M059J (cell line): ENCODE results near the gene AQP5. TPM values are rescaled to one million over a fixed set of nuclear protein-coding genes. Genes with fewer than 3 reads are reported as not detected.

Source experiments
- DNase-seq: peaks from one replicate; pipeline ENCODE4 v3.0.0-alpha.2; 2012; ENCODE audit warnings: low read depth
- total RNA-seq: library from RNA; depleted of rRNA; stranded (reverse); fragments of >200 nt; shearing (Covaris generic); gene quantifications from 2 replicates; pipeline ENCODE4 v1.2.3, GENCODE V29; 2014; rRNA removed

The AQP5 gene
- total RNA-seq: 0.25 and 0.27 TPM in 2 replicates

DNA sequence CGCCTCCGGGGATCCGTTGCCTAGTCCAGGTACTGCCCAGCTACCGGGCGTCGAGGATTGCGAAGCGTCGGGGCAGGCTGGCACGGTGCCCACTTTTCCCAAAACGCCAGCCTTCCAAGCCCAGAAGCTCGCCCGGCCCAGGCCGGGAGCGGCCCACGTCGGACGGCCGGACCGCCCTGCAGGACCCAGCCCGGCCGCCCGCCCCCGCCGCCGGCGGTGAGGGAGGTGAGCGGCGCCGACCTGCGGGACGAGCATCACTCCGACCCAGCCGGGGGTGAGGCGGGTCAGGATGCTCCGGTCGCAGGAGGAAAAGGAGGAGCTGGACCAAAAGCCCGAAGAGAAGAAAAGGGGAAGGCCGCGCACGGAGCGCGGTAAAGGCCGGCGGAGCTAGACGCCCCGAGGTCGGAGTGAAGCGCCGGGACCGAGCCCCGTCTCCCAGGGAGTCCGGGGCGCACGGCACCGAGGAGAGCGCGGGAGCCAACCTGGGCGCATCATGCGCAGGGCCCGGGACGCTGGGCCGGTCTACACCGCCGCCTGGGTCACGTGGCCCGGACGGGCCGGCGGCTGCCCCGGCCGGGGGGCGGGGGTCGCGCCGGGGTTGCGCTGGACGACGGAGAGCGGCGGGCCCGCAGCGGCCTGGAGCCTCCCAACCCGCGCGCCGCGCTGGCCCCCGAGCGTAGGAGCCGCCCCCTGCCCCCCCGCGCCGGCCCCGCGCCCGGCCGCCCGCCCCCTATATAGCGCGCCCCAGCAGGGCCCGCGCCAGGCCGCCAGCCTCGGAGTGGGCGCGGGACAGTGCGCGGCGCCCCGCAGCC lies at the start of gene AQP5:
Gene AQP5, plus strand, starts transcription at position 762 of the 812 bp plus-strand sequence. CDS start 146 bp downstream, outside the sequence.
- DNase-seq: no peak

DNA sequence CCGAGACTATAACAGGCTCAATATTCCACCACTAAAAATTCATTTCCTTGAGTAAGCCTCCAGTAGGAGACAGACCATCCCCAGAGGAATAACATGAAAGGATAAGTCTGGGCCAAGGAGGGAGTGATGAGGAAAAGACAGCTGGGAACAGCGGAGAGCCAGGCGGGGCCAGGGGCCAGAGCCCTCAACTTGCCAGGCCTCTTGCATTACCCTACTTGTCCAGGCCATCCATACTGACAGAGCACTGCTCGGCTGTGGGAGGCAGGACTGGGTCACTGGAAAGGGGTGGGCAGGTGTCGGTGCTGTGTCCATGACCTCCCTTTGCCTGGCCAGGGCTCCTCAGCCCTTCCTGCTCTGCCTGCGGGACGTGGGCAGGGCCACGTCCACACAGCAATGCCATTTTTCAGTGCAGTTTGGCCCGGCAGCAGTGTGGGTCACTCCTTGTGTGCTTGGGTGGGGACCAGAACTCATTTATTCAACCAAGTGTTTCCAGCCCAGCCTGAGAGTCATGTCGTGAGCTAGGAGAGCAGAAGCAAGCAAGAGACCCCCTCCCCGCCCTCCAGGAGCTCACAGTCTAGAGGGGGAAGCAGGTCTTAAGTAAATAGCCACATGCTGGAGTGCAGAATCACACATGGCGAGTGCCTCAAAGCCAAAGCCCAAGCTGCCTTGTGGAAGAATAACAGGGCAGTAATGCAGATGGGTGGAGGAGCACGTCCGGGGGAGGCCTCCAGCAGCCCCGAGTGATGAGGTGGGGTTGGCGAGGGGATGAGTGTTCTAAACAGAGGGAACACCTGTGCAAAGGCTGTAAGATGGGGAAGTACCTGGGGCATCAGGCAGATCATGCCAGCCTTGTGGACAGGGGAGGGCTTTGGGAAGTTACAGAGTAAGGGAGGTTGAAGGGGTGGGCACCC lies 49.1 kb upstream of the AQP5 start:
- DNase-seq: no peak

DNA sequence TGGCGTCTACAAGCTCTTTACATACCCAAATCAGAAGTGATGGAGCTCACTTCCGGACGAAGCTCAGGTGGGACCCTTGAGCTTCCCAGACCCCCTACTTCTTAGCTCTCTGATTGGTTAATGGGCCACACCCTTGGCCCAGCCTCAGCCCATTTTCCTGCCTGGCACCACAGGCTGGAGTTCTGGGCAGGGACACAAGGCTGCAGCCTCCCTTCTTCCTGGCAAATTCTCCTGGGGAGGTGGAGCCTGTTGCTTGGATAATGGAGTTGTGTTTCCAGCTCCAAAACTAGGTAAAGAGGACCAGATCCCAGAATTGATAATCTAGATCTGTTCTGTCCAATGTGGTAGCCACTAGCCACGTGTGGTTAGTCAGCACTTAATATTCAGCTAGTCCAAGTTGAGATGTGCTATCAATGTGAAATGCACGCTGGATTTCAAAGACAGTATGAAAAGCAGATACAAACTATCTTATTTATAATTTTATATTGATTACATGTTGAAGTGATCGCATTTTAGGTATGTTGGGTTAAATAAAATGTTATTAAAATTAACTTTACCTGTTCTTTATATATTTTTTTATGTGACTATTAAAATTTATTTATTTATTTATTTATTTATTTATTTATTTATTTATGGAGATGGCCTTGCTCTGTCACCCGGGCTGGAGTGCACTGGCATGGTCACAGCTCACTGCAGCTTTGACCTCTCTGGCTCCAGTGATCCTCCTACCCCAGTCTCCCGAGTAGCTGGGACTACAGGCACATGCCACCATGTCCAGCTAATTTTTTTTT lies 45.3 kb upstream of the AQP5 start:
- no peak for DNase-seq

DNA sequence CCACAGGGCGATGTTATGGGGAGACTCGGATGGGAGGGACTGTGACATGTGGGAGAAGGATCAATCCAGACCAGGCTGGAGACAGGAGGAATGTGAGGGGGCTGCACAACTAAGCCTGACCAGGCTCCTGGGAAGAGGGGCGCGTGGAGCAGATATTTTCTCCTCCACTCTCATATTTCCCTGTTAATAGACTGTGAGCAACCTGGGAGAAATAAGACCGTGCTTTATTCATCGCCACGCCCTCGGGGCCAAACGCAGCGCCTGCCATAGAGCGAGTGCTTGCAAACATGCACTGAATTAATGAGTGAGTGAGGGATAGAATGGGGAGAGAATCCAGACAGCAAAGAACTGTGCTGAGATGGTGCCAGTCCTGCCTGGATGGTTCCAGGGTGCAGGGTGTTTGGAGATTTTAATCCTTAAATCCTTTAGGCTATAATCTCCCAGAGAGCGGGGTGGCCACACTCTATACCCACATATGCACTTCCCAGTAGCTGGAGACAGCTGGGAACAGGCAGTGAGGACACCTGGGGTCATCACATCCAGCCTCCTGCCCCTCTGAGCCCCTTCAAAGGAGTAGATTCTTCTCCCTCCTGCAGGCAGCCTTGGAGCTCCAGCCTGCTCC lies 44.4 kb upstream of the AQP5 start:
- DNase-seq: no peak

DNA sequence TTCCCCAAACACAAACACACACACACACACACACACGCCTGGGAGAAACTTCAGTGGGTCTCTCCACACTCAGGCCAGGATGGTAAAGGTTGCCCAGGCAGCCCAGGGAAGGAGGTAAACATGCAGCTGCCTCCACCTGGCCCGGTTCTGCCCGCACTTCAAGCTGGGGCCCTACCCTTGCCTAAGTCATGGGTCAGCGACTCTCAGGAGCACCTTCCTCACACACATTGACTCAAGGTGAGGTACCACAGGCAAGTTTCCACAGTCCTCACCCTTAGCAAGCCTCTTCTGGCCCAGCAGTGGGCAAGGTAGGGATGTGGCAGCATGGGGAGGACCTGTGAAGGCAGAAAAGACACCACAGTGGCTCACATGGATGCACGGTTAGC lies 43.9 kb upstream of the AQP5 start:
- no peak for DNase-seq

DNA sequence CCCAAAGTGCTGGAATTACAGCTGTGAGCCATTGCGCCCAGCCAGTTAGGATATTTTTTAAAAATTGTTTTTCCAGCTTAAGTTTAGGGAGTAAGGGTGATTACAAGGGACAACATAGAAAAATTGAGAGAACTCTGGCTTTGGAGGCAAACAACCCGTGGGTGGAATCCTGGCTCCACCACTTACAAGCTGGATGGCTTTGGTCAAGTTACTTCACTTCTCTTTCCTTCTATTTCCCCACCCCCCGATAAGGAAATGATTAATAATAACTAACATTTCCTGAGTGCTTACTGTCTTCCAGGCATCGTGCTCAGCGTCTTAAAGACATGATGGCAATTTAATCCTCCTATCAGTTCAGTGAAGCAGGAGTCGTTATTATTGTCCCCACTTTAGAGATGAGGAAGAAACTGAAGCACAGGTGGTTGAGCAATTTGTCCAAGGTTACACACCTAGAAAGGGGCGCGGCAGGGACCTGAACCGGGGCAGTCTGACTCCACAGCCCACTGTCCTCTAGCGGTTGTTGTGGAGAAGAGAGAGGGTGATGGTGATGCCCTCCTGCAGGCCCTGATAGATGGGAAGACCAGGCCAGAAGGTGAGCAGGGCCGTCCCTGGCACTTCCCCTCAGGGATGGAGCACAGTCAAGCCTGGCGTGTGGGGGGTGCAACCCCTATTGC lies 41.3 kb upstream of the AQP5 start:
- DNase-seq: peak; percentile 7

DNA sequence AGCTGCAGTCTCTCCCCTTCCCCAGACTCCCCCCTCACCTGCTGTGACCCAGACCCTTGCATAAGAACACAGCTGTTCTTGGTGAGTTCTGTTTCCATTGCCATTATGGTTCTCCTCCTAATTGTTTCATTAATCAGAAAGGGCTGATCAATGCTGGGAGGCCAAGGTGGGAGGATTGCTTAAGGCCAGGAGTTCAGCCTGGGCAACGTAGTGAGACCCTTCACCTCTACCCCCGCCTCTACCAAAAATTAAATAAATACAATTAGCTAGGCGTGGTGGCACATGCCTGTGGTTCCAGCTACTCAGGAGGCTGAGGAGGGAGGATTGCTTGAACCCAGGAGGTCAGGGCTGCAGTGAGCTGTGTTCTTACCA lies 40.8 kb upstream of the AQP5 start:
- no peak for DNase-seq

DNA sequence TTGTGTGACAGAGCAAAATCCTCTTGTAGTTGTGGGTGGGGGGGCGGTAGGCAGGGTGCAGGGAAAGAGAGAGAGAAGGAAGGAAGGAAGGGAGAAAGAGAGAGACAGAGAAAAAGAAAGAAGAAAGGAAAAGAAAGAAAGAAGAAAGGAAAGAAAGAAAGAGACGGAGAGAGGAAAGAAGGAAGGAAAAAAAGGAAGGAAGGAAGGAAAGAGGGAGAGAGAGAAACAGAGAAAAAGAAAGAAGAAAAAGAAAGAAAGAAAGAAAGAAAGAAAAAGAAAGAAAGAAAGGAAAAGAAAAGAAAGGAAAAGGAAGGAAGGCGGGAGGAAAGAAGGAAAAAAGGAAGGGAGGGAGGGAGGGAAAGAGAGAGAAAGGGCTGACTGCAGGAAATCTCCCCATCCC lies 40.4 kb upstream of the AQP5 start:
- no peak for DNase-seq

DNA sequence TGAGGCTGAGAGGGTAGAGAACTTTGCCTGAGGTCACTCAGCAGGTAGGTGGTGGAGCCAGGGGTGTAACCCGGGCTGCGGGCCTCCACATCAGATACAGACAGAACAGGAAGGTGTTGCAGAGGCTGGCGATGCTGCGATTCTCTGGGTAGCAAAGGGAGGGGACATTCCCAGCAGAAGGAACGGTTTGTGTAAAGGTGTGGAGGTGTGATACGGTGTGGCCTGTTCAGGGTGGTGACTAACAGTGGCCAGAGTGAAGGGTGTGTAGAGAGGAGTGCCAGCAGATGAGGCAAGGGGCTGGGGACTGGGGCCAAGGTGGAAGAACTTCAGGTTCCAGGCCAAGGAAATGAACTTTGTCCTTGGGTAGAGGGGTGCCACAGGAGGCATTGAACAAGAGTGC lies 39.7 kb upstream of the AQP5 start:
- DNase-seq: no peak

DNA sequence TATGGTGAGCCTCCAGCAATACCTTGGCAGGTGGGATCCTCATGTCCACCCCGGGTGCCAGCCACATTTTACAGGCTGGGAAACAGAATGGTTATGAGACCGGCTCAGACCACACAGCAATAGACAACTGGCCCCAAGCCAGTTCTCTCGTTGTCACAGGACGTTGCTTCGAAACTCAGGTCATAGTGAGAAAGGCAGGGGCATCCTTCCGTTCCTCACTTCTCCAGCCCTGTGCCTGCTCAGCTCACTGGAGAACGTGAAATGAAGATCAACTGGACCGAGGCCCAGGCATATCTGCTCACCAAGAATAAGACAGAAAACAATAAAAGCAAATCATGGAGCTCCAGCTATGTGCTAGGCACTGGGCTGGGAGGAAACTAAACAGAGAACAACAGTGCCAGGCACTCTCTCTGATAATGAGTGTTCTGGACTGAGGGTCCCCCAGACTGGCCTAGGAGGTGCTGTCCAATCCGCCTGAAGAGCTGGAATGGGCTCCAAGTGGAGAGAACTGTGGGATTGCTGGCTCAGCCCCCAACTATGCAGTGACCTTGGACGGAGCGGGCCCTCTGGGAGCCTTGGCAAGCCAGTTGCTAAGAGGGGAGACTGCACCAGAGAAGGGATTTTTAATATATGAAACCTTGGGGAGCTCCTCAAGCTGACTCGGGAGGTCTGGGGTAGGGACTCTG lies 39.2 kb upstream of the AQP5 start:
- no peak for DNase-seq

DNA sequence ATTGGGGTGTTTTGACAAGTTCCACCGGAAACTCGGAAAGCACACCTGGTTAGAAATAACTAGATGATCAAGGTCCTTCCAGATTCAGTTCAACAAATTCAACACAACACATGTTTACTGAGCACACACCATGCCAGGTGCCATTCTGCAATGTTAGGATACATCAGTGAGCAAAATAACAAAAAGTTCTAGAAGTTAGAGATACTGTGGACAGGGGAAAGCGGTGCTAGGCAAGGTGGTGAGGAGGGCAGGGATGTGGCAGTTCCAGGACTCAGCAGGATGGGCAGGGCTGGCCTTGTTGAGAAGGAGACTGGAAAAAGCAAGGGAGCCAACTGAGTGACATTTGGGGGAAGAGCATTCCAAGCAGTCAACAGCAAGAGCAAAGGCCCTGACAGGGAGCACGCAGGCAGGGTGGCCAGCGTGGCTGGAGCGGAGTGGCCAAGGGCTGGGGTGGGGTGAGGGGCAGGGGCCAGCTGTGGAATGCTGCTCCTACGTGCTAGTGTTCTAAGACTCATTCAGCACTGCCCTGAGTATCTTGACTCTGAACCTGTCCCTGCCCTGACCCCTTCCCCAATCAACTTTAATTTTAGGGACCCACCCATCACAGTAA lies 38.5 kb upstream of the AQP5 start:
- no peak for DNase-seq

DNA sequence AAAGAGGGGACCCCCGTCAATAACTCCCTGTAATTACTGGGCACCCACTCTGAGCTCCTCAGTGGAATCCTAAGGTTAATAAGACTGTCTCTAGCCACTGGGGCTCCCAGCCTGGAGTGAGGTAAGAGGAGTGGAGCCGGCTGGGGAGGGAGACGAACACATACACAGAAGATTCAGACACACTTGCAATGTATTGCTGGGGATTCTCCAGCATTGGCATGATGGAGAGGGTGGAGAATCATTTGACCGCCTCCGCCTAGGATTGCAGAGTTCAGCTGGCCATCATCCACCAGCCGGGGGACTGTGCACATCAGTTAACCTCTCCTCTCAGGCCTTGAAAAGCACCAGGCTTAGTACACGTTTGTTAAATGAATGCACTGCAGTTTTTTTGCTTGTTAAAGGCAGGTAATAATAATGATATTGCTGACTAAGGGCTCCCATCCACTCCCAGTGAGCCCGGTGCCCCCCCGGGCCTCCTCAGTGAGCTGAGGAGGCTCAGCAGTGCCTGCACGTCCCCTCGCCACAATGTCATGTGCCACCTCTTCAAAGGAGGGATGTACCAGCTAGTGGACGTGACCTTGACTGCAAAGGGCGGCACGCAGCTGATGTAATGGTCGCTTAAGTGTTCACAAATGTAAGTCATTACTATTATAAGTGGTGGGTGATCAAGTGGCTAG lies 37.7 kb upstream of the AQP5 start:
- DNase-seq: no peak

DNA sequence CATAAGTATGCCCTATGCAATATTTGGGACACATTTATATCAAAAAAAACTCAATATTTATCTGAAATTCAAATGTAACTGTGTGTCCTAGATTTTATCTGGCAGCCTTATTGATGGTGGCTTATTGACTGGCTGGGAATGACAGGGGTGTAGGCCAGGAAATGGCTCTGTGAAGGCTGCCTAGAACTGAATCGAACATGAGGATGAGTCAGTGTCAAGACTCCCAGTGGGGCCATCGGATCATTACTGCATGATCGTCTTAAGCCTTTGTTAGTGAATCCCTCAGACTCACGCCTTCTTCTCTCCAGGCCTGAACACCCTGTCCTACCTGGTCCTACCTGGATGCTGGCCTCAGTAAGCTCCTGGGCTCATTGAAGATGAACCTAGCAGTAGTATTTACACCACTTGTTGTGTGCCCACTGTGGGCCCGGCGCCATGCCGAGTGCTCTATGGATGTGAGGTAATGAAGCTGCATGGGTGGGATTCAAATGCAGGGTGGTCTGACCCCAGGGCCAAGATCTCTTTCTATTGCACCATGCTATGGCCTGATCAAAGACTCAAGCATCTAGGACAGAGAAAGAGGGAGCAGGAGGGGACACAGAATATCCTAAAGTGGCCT lies 36.9 kb upstream of the AQP5 start:
- DNase-seq: no peak

DNA sequence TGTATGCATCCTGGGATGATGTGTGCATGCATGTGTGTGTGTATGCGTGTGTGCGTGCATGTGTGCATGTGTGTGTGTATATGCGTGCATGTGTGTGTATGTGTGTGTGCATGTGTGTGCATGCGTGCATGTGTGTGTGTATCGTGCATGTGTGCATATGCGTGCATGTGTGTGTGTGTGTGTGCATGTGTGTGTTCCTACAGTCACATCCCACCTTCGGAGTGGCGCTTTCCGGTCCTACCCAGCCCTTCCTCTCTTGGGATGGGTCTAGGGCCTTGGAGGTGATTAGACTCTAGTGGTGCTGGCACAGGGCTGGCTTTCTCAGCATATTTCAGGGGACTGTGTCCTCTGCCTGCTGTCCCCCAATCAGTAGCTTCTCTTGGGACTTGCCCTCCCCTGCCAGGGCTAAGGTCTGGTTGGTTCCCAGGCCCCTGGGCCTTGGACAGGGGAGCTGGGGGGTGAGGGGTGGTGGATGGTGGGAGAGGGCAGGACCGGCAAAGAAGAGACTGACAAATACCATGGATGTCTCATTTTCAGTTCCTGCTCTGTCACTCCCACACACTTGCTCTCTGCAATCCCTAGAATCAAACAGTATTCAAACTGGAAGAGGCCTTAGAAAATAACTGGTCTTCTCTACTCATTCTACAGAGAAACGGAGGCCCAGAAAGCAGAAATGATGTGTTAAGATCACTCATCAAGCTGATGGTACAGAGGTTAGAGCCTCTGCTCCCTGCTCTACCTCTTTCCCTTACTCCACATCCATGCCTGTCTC lies 36.1 kb upstream of the AQP5 start:
- DNase-seq: no peak

DNA sequence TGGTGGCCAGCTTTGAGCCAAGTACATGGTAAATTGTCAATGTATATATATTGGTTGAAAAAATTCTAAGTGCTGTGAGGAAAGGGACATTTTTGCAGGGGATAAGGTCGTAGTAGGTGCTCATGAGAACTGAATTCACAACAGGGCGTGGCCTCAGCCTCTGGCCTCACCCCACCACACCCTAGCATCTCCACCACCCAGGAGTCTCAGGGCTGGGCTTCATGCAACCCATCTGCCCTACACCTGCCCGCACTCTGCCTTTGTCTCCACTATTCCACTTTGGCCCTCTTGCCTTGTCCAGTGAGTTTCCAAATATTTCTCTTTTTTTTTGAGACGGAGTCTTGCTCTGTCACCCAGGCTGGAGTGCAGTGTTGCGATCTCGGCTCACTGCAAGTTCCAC lies 33.2 kb upstream of the AQP5 start:
- no peak for DNase-seq

DNA sequence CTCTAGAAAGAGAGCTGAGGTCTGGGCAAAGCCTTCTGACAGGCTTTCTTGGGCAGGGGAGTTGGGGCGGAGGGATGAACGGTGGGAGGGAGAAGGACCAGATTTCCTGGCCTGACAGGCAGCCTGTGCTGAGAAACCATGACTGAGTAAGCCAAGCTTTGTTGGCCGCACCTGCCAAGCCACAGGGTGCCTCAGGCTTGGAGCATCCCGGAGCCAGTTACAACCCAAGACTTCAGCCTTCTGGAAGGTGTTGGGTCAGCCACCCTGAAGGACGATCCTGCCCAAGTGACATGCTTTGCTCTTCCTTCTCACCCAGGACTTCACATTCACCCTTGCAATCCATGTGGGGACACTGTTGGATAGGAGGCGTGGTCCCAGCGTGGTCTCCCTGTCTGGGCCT lies 32.1 kb upstream of the AQP5 start:
- no peak for DNase-seq

DNA sequence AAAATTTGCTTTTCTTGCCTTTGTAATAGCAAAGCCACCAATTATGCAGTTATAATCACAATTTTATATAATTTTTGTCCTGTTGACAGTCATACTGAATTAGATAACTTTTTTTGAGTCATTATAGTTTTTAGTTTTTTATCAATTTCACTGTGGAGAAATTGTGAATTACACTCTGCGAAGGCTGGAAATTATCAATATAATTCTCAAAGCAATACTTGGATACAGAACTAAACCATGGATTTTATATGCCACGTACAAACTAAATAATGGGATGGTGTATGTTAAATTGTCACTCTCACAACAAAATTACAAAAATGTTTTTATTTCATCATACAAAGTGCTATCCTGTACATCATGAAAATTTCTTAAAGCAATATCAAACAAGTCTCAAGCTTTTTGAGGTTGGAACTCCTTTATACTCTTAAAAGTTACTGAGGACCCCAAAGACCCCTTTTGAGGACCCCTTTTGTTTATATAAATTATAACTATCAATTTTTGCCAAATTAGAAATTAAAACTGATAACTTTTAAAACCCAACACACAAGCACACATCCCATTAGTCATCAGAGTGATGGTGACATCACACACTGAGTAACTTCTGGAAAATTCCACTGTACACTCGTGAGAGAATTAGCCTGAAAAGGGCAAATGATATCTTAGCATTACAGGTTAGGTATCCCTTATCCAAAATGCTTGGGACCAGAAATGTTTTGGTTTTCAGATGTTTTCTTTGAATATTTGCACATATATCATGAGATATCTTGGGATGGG lies 31.0 kb upstream of the AQP5 start:
- DNase-seq: peak; percentile 69
